GM23248 (cell line): ENCODE measurements around the gene EFHC1.

Source experiments
- EZH2 ChIP-seq: fragments of 200-600 bp; sonication (generic); IDR thresholded peaks from 2 replicates; pipeline ENCODE4 v1.6.1; 2018; ENCODE audit warnings: antibody characterized with exemption, mild to moderate bottlenecking; ENCODE audit not compliant: insufficient read depth, poor library complexity, severe bottlenecking
- EZH2phosphoT487 ChIP-seq: fragments of 200-600 bp; sonication (generic); IDR thresholded peaks from 2 replicates; pipeline ENCODE4 v1.6.1; 2018; ENCODE audit warnings: antibody characterized with exemption, moderate library complexity, mild to moderate bottlenecking, low read depth; ENCODE audit not compliant: insufficient read depth

GRCh38 chr6:52562911-52563310 lies 142.8 kb downstream of the EFHC1 start:
- no peak for TF ChIP-seq EZH2
- TF ChIP-seq EZH2phosphoT487 = no peak
